Esophagus squamous epithelium (tissue), 4 donors: ENCODE results near the gene SERTAD3.
"Not testable (repeated sequence)": the region's sequence is repeated elsewhere in the genome, so short reads cannot be mapped to it uniquely, and the experiment has no call there.

Experiments
- POLR2A ChIP-seq, 4 donors: fragments of 450-650 bp; IDR thresholded peaks; one replicate each; pipeline ENCODE4 v1.6.1; 2017; ENCODE audit warnings: antibody characterized with exemption in 4 of 4, mild to moderate bottlenecking in 4 of 4, moderate library complexity in 3 of 4
- TF ChIP-seq, protein P1 (sequence below), 6 experiments: fragments of 450-650 bp in 4 of 6; fragments of 200-600 bp in 2 of 6; sonication (generic) in 2 of 6; IDR thresholded peaks; one replicate each; pipeline ENCODE4 v1.5.1; 2016 to 2019; ENCODE audit warnings: antibody characterized with exemption in 6 of 6, mild to moderate bottlenecking in 4 of 6, moderate library complexity in 4 of 6

GRCh38 chr19:40463587-40464037, 19.5 kb upstream of the SERTAD3 start:
- TF ChIP-seq, protein P1, sequence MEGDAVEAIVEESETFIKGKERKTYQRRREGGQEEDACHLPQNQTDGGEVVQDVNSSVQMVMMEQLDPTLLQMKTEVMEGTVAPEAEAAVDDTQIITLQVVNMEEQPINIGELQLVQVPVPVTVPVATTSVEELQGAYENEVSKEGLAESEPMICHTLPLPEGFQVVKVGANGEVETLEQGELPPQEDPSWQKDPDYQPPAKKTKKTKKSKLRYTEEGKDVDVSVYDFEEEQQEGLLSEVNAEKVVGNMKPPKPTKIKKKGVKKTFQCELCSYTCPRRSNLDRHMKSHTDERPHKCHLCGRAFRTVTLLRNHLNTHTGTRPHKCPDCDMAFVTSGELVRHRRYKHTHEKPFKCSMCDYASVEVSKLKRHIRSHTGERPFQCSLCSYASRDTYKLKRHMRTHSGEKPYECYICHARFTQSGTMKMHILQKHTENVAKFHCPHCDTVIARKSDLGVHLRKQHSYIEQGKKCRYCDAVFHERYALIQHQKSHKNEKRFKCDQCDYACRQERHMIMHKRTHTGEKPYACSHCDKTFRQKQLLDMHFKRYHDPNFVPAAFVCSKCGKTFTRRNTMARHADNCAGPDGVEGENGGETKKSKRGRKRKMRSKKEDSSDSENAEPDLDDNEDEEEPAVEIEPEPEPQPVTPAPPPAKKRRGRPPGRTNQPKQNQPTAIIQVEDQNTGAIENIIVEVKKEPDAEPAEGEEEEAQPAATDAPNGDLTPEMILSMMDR (IDR thresholded peaks at IDR 0.05) = not testable (repeated sequence)
- not testable (repeated sequence) for TF ChIP-seq POLR2A (IDR thresholded peaks at IDR 0.05)
